HepG2 (cell line): ENCODE data around the gene JPH2. TPM values are rescaled to one million over a fixed set of nuclear protein-coding genes. Genes with fewer than 3 reads are reported as not detected.

Experiments
- ARID4A ChIP-seq: sonication (generic); formaldehyde crosslinking; IDR thresholded peaks from 2 replicates; pipeline ENCODE4 v1.5.0; 2020; ENCODE audit warnings: mild to moderate bottlenecking, missing genetic modification reagents, borderline replicate concordance
- CEBPG ChIP-seq: IDR thresholded peaks from 2 replicates; pipeline ENCODE4 v1.6.1; 2016
- DNMT3B ChIP-seq: conservative IDR thresholded peaks from 2 replicates; pipeline ENCODE4 v1.6.1; 2016; ENCODE audit warnings: missing biosample characterization, control low read depth
- HNF4G ChIP-seq, 2 experiments: sonication (generic) in 1 of 2; formaldehyde crosslinking in 1 of 2; IDR thresholded peaks; 2 replicates each; pipeline versions ENCODE4 v1.4.0 to v1.6.1; 2011 to 2020; ENCODE audit warnings: borderline replicate concordance in 2 of 2, low read depth in 2 of 2, mild to moderate bottlenecking in 2 of 2, low read length in 1 of 2, missing genetic modification reagents in 1 of 2, moderate library complexity in 1 of 2
- MAFF ChIP-seq: IDR thresholded peaks from 2 replicates; pipeline ENCODE4 v1.6.1; 2011; ENCODE audit warnings: low read depth, low read length, improper control_type of control experiment
- PAXIP1 ChIP-seq: sonication (generic); formaldehyde crosslinking; conservative IDR thresholded peaks from 2 replicates; pipeline ENCODE4 v1.4.0; 2020; ENCODE audit warnings: mild to moderate bottlenecking, missing genetic modification reagents, moderate library complexity
- ZBTB37 ChIP-seq: sonication (generic); formaldehyde crosslinking; IDR thresholded peaks from 2 replicates; pipeline ENCODE4 v1.4.0; 2020; ENCODE audit warnings: mild to moderate bottlenecking, missing genetic modification reagents
- ZNF142 ChIP-seq: sonication (generic); formaldehyde crosslinking; IDR thresholded peaks from 2 replicates; pipeline ENCODE4 v1.4.0; 2020; ENCODE audit warnings: missing genetic modification reagents
- ZNF773 ChIP-seq: sonication (generic); formaldehyde crosslinking; IDR thresholded peaks from 2 replicates; pipeline ENCODE4 v1.4.0; 2020; ENCODE audit warnings: missing genetic modification reagents, borderline replicate concordance
- ZSCAN25 ChIP-seq: sonication (generic); formaldehyde crosslinking; IDR thresholded peaks from 2 replicates; pipeline ENCODE4 v1.8.0; 2022; ENCODE audit warnings: mild to moderate bottlenecking, missing genetic modification reagents
- ZSCAN9 ChIP-seq: IDR thresholded peaks from 2 replicates; pipeline ENCODE4 v1.6.1; 2016; ENCODE audit warnings: borderline replicate concordance
- polyA plus RNA-seq, 8 experiments: library from polyadenylated mRNA; depleted of rRNA in 3 of 8; stranded (reverse) in 7 of 8; unstranded in 1 of 8; fragments of >200 nt; fragmentation: Illumina TruSeq in 4 of 8; extraction: Trizol in 4 of 8; gene quantifications; 2 replicates each; pipeline versions ENCODE4 v1.2.1 to v1.2.3, GENCODE V29; 2011 to 2016; ENCODE audit warnings: low read depth in 4 of 8, missing spikeins in 1 of 8, mixed read lengths in 1 of 8; ENCODE audit not compliant: insufficient read depth in 1 of 8
- total RNA-seq, 5 experiments: library from RNA; depleted of rRNA; stranded (reverse); fragments of >200 nt; fragmentation: Illumina TruSeq; extraction: Trizol; gene quantifications; 2 replicates each; pipeline ENCODE4 v1.2.3, GENCODE V29; 2016; ENCODE audit warnings: low read depth in 1 of 5

JPH2 gene
- total and polyA plus RNA-seq, 2 of the 13 experiments (the other 11 are each of a cell fraction or from before 2014, with no cell fraction given), result 0.42 TPM; not detected in 1

GRCh38 chr20:44211177-44212039 is 24.4 kb upstream of the JPH2 start (continued):
- TF ChIP-seq ZNF142 (CRISPR knock-in tag) (no peak), ZSCAN25 (CRISPR knock-in tag) (0 out of 2 replicates have a peak, but pooled peaks have one; percentile 22), ZBTB37 (CRISPR knock-in tag) (peak; percentile 61; the same call in 1 of the 2 replicates), MAFF (0 out of 2 replicates have a peak, but pooled peaks have one; percentile 8), ZNF773 (CRISPR knock-in tag) (no peak), ARID4A (peak; percentile 69; the same call in 1 of the 2 replicates), PAXIP1 (peak; percentile 35; the same call in 1 of the 2 replicates), ZSCAN9 (CRISPR knock-in tag) (0 out of 2 replicates have a peak, but pooled peaks have one; percentile 7), CEBPG (CRISPR knock-in tag) (peak; percentile 67), DNMT3B (CRISPR knock-in tag) (peak; percentile 3; the same call in 1 of the 2 replicates), HNF4G (IDR thresholded peaks at IDR 0.05; ENCODE audit: borderline replicate concordance, low read depth, low read length) (no peak), HNF4G (CRISPR knock-in tag; IDR thresholded peaks at IDR 0.05; ENCODE audit: borderline replicate concordance, low read depth) (no peak)
